Panc1 (cell line): ENCODE results near the gene RARA. TPM values are rescaled to one million over a fixed set of nuclear protein-coding genes. Genes with fewer than 3 reads are reported as not detected.

Source experiments
- ATAC-seq: fragments of 200-7000 bp; cut with Tn5 transposase; 2 replicates; pipeline ENCODE4 v1.9.1; 2020; ENCODE audit warnings: mild to moderate bottlenecking, moderate library complexity
- BruUV-seq: library from RNA; stranded (reverse); fragments of 400-500 nt; replicated peaks from 2 replicates; lab custom pipeline; 2021; lab: Mats Ljungman, UMichigan
- CTCF ChIA-PET: fragments of 300-600 bp; sonication (Branson Sonifier 250); formaldehyde crosslinking; loops from one replicate; lab custom pipeline; 2022; ENCODE audit warnings: antibody characterized with exemption; lab: Charles Lee
- POLR2A ChIA-PET: fragments of 300-600 bp; sonication (Branson Sonifier 250); formaldehyde crosslinking; loops from one replicate; lab custom pipeline; 2022; ENCODE audit warnings: antibody characterized with exemption; lab: Charles Lee
- DNase-seq: peaks from one replicate; pipeline ENCODE4 v3.0.0-alpha.2; 2010; ENCODE audit warnings: low read depth, low spot score
- H3K27ac ChIP-seq: 2 replicates; pipeline ENCODE4 v1.5.1; 2011; ENCODE audit warnings: mild to moderate bottlenecking, low read length, inconsistent platforms
- H3K27me3 ChIP-seq: fragments of 200-500 bp; sonication (Bioruptor generic); 2 replicates; pipeline ENCODE4 v1.6.0; 2014; ENCODE audit warnings: low read length, inconsistent platforms; ENCODE audit not compliant: control insufficient read depth, insufficient read depth
- H3K36me3 ChIP-seq: fragments of 200-500 bp; sonication (Bioruptor generic); 2 replicates; pipeline ENCODE4 v1.5.1; 2014; ENCODE audit warnings: inconsistent platforms, mild to moderate bottlenecking, low read length, moderate library complexity; ENCODE audit not compliant: control insufficient read depth, insufficient read depth
- H3K4me1 ChIP-seq: 2 replicates; pipeline ENCODE4 v1.5.1; 2011; ENCODE audit warnings: inconsistent platforms, mild to moderate bottlenecking, low read length, moderate library complexity; ENCODE audit not compliant: control insufficient read depth, insufficient read depth
- H3K4me3 ChIP-seq, 2 experiments: 2 replicates each; pipeline ENCODE4 v1.5.1; 2011 to 2012; ENCODE audit warnings: low read depth in 2 of 2, low read length in 2 of 2, mild to moderate bottlenecking in 2 of 2, inconsistent platforms in 1 of 2, moderate library complexity in 1 of 2
- H3K9me3 ChIP-seq: fragments of 200-500 bp; sonication (Bioruptor generic); 2 replicates; pipeline ENCODE4 v1.5.1; 2014; ENCODE audit warnings: low read depth, mild to moderate bottlenecking, inconsistent platforms, low read length, moderate library complexity; ENCODE audit not compliant: control insufficient read depth, insufficient read depth
- CTCF ChIP-seq: fragments of 450-650 bp; IDR thresholded peaks from 2 replicates; pipeline ENCODE4 v1.5.1; 2017; ENCODE audit warnings: mild to moderate bottlenecking
- POLR2AphosphoS5 ChIP-seq: IDR thresholded peaks from 2 replicates; pipeline ENCODE4 v1.6.1; 2012; ENCODE audit warnings: mild to moderate bottlenecking, low read depth, low read length, moderate library complexity
- REST ChIP-seq, 2 experiments: IDR thresholded peaks; 2 replicates each; pipeline ENCODE4 v1.6.1; 2011 to 2012; ENCODE audit warnings: low read depth in 2 of 2, control low read depth in 1 of 2, low read length in 1 of 2, mild to moderate bottlenecking in 1 of 2, moderate library complexity in 1 of 2; ENCODE audit not compliant: insufficient read depth in 1 of 2
- SIN3A ChIP-seq: IDR thresholded peaks from 2 replicates; pipeline ENCODE4 v1.6.1; 2012; ENCODE audit warnings: low read depth, mild to moderate bottlenecking, low read length, moderate library complexity, borderline replicate concordance; ENCODE audit not compliant: insufficient read depth
- TCF7L2 ChIP-seq: IDR thresholded peaks from 2 replicates; pipeline ENCODE4 v1.6.1; 2011; ENCODE audit warnings: mild to moderate bottlenecking, low read depth, low read length, inconsistent platforms
- in situ Hi-C: cut with HindIII; loops from 2 replicates; pipeline ENCODE4 v1.10.0; 2016; ENCODE audit warnings: low sequenced_read_pairs, low pct_unique_long_range_greater_than_20kb
- intact Hi-C: fragments of 100-400 bp; cut with micrococcal nuclease; formaldehyde crosslinking; loops from one replicate; pipeline ENCODE4 v1.10.0; 2022; ENCODE audit not compliant: unreplicated experiment
- total RNA-seq: library from RNA; stranded (reverse); gene quantifications from one replicate; pipeline ENCODE4 v1.2.1, GENCODE V29; 2021; ENCODE audit not compliant: unreplicated experiment

The RARA gene
- total RNA-seq, 1 experiment from 2014 or later, result 55.6 TPM

GRCh38 chr17:40356990-40357881, 48.3 kb downstream of the RARA start:
- ChIA-PET POLR2A (interaction anchor here (0.6 kb wide), 1 partner anchor 121 kb away, joined by 18 read pairs; no protein-coding TSS in a partner anchor), CTCF (interaction anchor here (0.6 to 6.8 kb wide), 5 partner anchors 50 to 203 kb away, joined by 4 to 81 read pairs (median 5); no protein-coding TSS in a partner anchor)
- in situ Hi-C loops, result no loop called here
- intact Hi-C loops, result loop anchor here (5.0 kb wide), 1 partner anchor 175 kb away; no protein-coding TSS in a partner anchor
- peaks cover 23% of the 10 kb centered on the region for H3K4me1 ChIP-seq
- H3K4me3 ChIP-seq, result no peak overlapping the region
- DNase-seq (no peak), ATAC-seq (no peak)
- no peak overlapping the region for H3K27ac ChIP-seq
- no peaks in the 10 kb centered on the region for H3K27me3 ChIP-seq
- H3K36me3 ChIP-seq, result no peaks in the 10 kb centered on the region
- BruUV-seq, result no TSS peak
- no peaks in the 10 kb centered on the region for H3K9me3 ChIP-seq
- no peak for TF ChIP-seq CTCF
- no peak for TF ChIP-seq REST (IDR thresholded peaks at IDR 0.05; ENCODE audit: insufficient read depth in 1 of 2, low read depth in 2 of 2, low read length in 1 of 2)

- in situ Hi-C loops (no loop called here), intact Hi-C loops (loop anchor here (5.0 kb wide), 1 partner anchor 174 kb away; no protein-coding TSS in a partner anchor)
- POLR2A ChIA-PET, result interaction anchor here (0.6 kb wide), 1 partner anchor 54 kb away, joined by 3 read pairs; no protein-coding TSS in a partner anchor
- CTCF ChIA-PET, result interaction anchor here (0.5 to 2.0 kb wide), 7 partner anchors 13 to 201 kb away, joined by 3 to 11 read pairs (median 4); no protein-coding TSS in a partner anchor
- no peaks in the 10 kb centered on the region for H3K9me3 ChIP-seq
- peak overlapping the region in 1 of 2 experiments; percentile 21; a peak in 1 of 4 replicates for H3K4me3 ChIP-seq
- BruUV-seq, result no TSS peak
- ATAC-seq, result peak; percentile 76
- H3K36me3 ChIP-seq, result no peaks in the 10 kb centered on the region
- H3K27ac ChIP-seq, result no peak overlapping the region
- no peaks in the 10 kb centered on the region for H3K27me3 ChIP-seq
- TF ChIP-seq POLR2AphosphoS5 (0 out of 2 replicates have a peak, but pooled peaks have one; percentile 55), TCF7L2 (no peak), CTCF (peak; percentile 98), SIN3A (no peak)
- peak; percentile 46 for DNase-seq
- peaks cover 25% of the 10 kb centered on the region for H3K4me1 ChIP-seq
Observed at GRCh38 chr17:40358323-40359038, 49.5 kb downstream of the RARA start.
